MM.1S (cell line): ENCODE measurements around the gene LITAFD.
A peak's percentile ranks its signal among the peaks of the same experiment; 100 is the strongest.

ENCODE experiments used
- DNase-seq: peaks from one replicate; pipeline ENCODE4 v3.0.0-alpha.2; 2015
- H2AFZ ChIP-seq: fragments of 300-600 bp; sonication (generic); 2 replicates; pipeline ENCODE4 v1.6.0; 2016; ENCODE audit warnings: antibody characterized with exemption, low read length
- H3F3A ChIP-seq: fragments of 300-600 bp; sonication (generic); 2 replicates; pipeline ENCODE4 v1.6.1; 2016; ENCODE audit warnings: mild to moderate bottlenecking, antibody characterized with exemption, low read length, moderate library complexity, mixed read lengths; ENCODE audit not compliant: insufficient read depth
- H3K27ac ChIP-seq: fragments of 300-600 bp; sonication (generic); 2 replicates; pipeline ENCODE4 v1.5.1; 2016; ENCODE audit warnings: mild to moderate bottlenecking, low read length
- H3K27me3 ChIP-seq: fragments of 300-600 bp; sonication (generic); replicated peaks from 2 replicates; pipeline ENCODE4 v1.6.0; 2016; ENCODE audit warnings: low read length; ENCODE audit not compliant: insufficient read depth
- H3K36me3 ChIP-seq: fragments of 300-600 bp; sonication (generic); replicated peaks from 2 replicates; pipeline ENCODE4 v1.6.1; 2016; ENCODE audit warnings: mild to moderate bottlenecking, low read length, mixed read lengths; ENCODE audit not compliant: insufficient read depth
- H3K4me1 ChIP-seq: fragments of 300-600 bp; sonication (generic); 2 replicates; pipeline ENCODE4 v1.6.1; 2016; ENCODE audit warnings: low read length, mixed read lengths
- H3K4me2 ChIP-seq: fragments of 300-600 bp; sonication (generic); 2 replicates; pipeline ENCODE4 v1.6.0; 2016; ENCODE audit warnings: low read depth, low read length
- H3K4me3 ChIP-seq: fragments of 300-600 bp; sonication (generic); 2 replicates; pipeline ENCODE4 v1.5.1; 2016; ENCODE audit warnings: low read length, mixed read lengths
- H3K79me2 ChIP-seq: fragments of 300-600 bp; sonication (generic); 2 replicates; pipeline ENCODE4 v1.6.1; 2016; ENCODE audit warnings: mixed run types, low read length, mixed read lengths
- H3K9ac ChIP-seq: fragments of 300-600 bp; sonication (generic); 2 replicates; pipeline ENCODE4 v1.6.1; 2016; ENCODE audit warnings: low read length, mixed read lengths
- H3K9me2 ChIP-seq: fragments of 300-600 bp; sonication (generic); replicated peaks from 2 replicates; pipeline ENCODE4 v1.6.1; 2016; ENCODE audit warnings: mild to moderate bottlenecking, low read length, mixed read lengths; ENCODE audit not compliant: insufficient read depth
- H3K9me3 ChIP-seq: fragments of 300-600 bp; sonication (generic); replicated peaks from 2 replicates; pipeline ENCODE4 v1.6.1; 2016; ENCODE audit warnings: mild to moderate bottlenecking, low read length, mixed read lengths; ENCODE audit not compliant: insufficient read depth
- H4K20me1 ChIP-seq: fragments of 300-600 bp; sonication (generic); 2 replicates; pipeline ENCODE4 v1.6.1; 2016; ENCODE audit warnings: mild to moderate bottlenecking, low read length, moderate library complexity, mixed read lengths; ENCODE audit not compliant: insufficient read depth
- CTCF ChIP-seq: fragments of 300-600 bp; sonication (generic); IDR thresholded peaks from 2 replicates; pipeline ENCODE4 v1.5.1; 2016; ENCODE audit warnings: antibody characterized with exemption, low read length, mixed read lengths
- EZH2 ChIP-seq: fragments of 300-600 bp; sonication (generic); optimal IDR thresholded peaks from 2 replicates; pipeline ENCODE3; 2017; ENCODE audit warnings: low read depth, mild to moderate bottlenecking, antibody characterized with exemption, low read length, mixed read lengths
- EZH2phosphoT487 ChIP-seq: fragments of 300-600 bp; sonication (generic); IDR thresholded peaks from 2 replicates; pipeline ENCODE4 v1.6.1; 2018; ENCODE audit warnings: antibody characterized with exemption, low read length

LITAFD gene

GRCh38 chr16:8865145-8865882, 16.8 kb upstream of the LITAFD start:
- Histone ChIP-seq H3F3A (peaks cover 5% of the 10 kb centered on the region; the same call in 1 of the 2 replicates), H4K20me1 (peaks cover 18% of the 10 kb centered on the region), H3K79me2 (peaks cover 77% of the 10 kb centered on the region), H3K36me3 (no peaks in the 10 kb centered on the region), H3K4me2 (no peak overlapping the region), H2AFZ (no peak overlapping the region), H3K27ac (no peak overlapping the region), H3K4me3 (no peak overlapping the region), H3K9me2 (no peaks in the 10 kb centered on the region), H3K4me1 (no peaks in the 10 kb centered on the region; the same call in 1 of the 2 replicates), H3K27me3 (no peaks in the 10 kb centered on the region), H3K9ac (no peak overlapping the region), H3K9me3 (no peaks in the 10 kb centered on the region)
- TF ChIP-seq CTCF (no peak), EZH2 (no peak), EZH2phosphoT487 (no peak)
- no peak for DNase-seq

- Histone ChIP-seq H3F3A (peaks cover 7% of the 10 kb centered on the region; the same call in 1 of the 2 replicates), H2AFZ (no peak overlapping the region), H4K20me1 (peaks cover 17% of the 10 kb centered on the region), H3K27ac (no peak overlapping the region), H3K9me2 (no peaks in the 10 kb centered on the region), H3K27me3 (no peaks in the 10 kb centered on the region), H3K4me3 (no peak overlapping the region), H3K9ac (no peak overlapping the region), H3K9me3 (no peaks in the 10 kb centered on the region), H3K4me1 (no peaks in the 10 kb centered on the region; the same call in 1 of the 2 replicates), H3K79me2 (peaks cover 69% of the 10 kb centered on the region), H3K4me2 (no peak overlapping the region), H3K36me3 (no peaks in the 10 kb centered on the region)
- DNase-seq, result no peak
- TF ChIP-seq EZH2, result no peak
- no peak for TF ChIP-seq EZH2phosphoT487
- no peak for TF ChIP-seq CTCF
Observed at GRCh38 chr16:8866118-8866883, 15.8 kb upstream of the LITAFD start.

GRCh38 chr16:8866884-8867215, 15.3 kb upstream of the LITAFD start:
- H3K27ac ChIP-seq, result no peak overlapping the region
- H3K4me1 ChIP-seq, result no peaks in the 10 kb centered on the region; the same call in 1 of the 2 replicates
- H2AFZ ChIP-seq, result no peak overlapping the region

More at GRCh38 chr16:8866884-8867215, 15.3 kb upstream of the LITAFD start:
- H3K9me2 ChIP-seq, result no peaks in the 10 kb centered on the region
- H3K36me3 ChIP-seq, result no peaks in the 10 kb centered on the region
- H3K4me2 ChIP-seq, result peak overlapping the region; percentile 92
- no peaks in the 10 kb centered on the region for H3K9me3 ChIP-seq
- H3K27me3 ChIP-seq, result no peaks in the 10 kb centered on the region
- TF ChIP-seq EZH2phosphoT487 (no peak), CTCF (no peak), EZH2 (no peak)
- H3K9ac ChIP-seq, result peak overlapping the region; percentile 80; the same call in 1 of the 2 replicates
- H3F3A ChIP-seq, result peaks cover 7% of the 10 kb centered on the region; the same call in 1 of the 2 replicates
- H4K20me1 ChIP-seq, result peaks cover 13% of the 10 kb centered on the region
- H3K4me3 ChIP-seq, result peak overlapping the region; percentile 73
- H3K79me2 ChIP-seq, result peaks cover 64% of the 10 kb centered on the region
- no peak for DNase-seq
